Peyer's patch (tissue), 4 donors: ENCODE results near the gene NAV3.

Experiments
- CTCF ChIP-seq, 6 experiments: fragments of 450-650 bp in 4 of 6; fragments of 200-600 bp in 2 of 6; sonication (generic) in 1 of 6; IDR thresholded peaks; one replicate each; pipeline ENCODE4 v1.5.1; 2017 to 2019; ENCODE audit warnings: antibody characterized with exemption in 6 of 6, mild to moderate bottlenecking in 3 of 6, moderate library complexity in 1 of 6
- POLR2A ChIP-seq, 2 donors: fragments of 450-650 bp; IDR thresholded peaks; one replicate each; pipeline ENCODE4 v1.5.1; 2017; ENCODE audit warnings: antibody characterized with exemption in 2 of 2, mild to moderate bottlenecking in 2 of 2, moderate library complexity in 2 of 2

- TF ChIP-seq CTCF (IDR thresholded peaks at IDR 0.05) (no peak), POLR2A (IDR thresholded peaks at IDR 0.05) (no peak)
These were observed 396.1 kb downstream of the NAV3 start for GRCh38 chr12:78226763-78227162.
